22Rv1 (cell line): ENCODE measurements around the gene GMDS.

Source experiments
- H3K27ac ChIP-seq: fragments of 450-650 bp; 2 replicates; pipeline ENCODE4 v1.5.1; 2017
- ZFX ChIP-seq: fragments of 450-650 bp; IDR thresholded peaks from 2 replicates; pipeline ENCODE4 v1.6.1; 2017; ENCODE audit warnings: antibody characterized with exemption, borderline replicate concordance
- TF ChIP-seq, protein P1 (sequence below): fragments of 450-650 bp; IDR thresholded peaks from 2 replicates; pipeline ENCODE4 v1.5.1; 2017; ENCODE audit warnings: mild to moderate bottlenecking

The GMDS gene

GRCh38 chr6:2072453-2072852 is 173.0 kb downstream of the GMDS start:
- no peak for TF ChIP-seq ZFX
- TF ChIP-seq, protein P1, sequence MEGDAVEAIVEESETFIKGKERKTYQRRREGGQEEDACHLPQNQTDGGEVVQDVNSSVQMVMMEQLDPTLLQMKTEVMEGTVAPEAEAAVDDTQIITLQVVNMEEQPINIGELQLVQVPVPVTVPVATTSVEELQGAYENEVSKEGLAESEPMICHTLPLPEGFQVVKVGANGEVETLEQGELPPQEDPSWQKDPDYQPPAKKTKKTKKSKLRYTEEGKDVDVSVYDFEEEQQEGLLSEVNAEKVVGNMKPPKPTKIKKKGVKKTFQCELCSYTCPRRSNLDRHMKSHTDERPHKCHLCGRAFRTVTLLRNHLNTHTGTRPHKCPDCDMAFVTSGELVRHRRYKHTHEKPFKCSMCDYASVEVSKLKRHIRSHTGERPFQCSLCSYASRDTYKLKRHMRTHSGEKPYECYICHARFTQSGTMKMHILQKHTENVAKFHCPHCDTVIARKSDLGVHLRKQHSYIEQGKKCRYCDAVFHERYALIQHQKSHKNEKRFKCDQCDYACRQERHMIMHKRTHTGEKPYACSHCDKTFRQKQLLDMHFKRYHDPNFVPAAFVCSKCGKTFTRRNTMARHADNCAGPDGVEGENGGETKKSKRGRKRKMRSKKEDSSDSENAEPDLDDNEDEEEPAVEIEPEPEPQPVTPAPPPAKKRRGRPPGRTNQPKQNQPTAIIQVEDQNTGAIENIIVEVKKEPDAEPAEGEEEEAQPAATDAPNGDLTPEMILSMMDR = no peak
- no peak overlapping the region for H3K27ac ChIP-seq

DNA sequence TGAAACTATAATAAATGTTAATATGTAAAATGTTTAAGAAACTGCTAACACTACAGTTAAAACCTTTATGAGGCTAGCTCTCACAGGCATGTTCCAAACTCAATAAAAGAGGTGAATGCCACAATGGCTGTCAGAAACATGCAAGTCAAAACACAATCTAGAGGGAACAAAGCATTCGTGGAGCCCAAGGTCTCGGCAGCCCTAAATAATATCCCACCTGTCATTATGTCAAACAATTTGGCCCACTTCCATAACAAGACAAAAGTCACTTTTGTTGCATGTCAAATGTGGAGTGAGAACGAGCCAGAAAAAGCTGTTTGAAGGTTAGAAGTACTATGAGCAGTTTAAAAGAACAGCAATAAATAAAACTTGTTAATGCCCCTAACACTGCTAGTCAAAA is 181.9 kb downstream of the GMDS start:
- TF ChIP-seq ZFX = no peak
- TF ChIP-seq, protein P1 = no peak
- no peak overlapping the region for H3K27ac ChIP-seq

DNA sequence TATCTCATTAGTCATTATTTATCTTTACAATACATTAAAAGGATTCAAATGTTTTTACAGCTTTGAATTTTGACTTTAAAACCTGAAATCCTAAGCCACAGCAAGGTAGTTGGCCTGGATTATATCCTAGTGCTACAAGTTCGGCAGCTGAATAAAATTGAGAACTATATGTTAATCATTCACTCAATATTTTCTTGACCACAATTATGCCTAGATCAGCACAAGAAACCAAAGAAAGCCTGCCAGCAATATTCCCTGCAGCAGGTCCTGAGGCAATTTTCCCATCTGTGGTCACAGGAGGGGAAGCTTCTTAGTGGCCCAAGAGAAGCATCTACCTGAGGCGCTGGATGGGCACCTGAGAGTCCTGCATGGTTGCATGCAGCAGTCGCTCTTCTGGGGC is 183.5 kb downstream of the GMDS start:
- TF ChIP-seq, protein P1 = no peak
- no peak for TF ChIP-seq ZFX
- H3K27ac ChIP-seq = no peak overlapping the region

DNA sequence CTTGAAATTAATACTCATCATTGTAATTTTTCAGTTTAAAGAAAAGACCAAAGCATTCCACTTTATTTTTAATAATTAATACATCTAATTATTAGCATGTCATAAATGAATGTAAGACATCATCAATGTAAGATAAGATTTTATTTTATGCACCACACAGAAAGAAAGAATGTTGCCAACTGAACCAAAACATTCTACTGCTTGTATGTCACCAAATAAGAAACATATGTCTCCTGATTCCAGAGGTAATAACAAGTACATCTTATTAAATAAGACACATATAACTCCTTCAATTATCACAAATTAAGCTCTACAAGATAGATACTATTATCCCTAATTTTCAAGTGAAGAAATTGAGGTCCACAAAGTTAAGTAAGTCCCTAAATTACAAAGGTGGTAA is 189.5 kb downstream of the GMDS start:
- TF ChIP-seq, protein P1 = no peak
- TF ChIP-seq ZFX = no peak
- H3K27ac ChIP-seq = no peak overlapping the region

- no peak overlapping the region for H3K27ac ChIP-seq
- TF ChIP-seq, protein P1 = no peak
- TF ChIP-seq ZFX = no peak
Measured at GRCh38 chr6:2055143-2055542, 190.3 kb downstream of the GMDS start.

DNA sequence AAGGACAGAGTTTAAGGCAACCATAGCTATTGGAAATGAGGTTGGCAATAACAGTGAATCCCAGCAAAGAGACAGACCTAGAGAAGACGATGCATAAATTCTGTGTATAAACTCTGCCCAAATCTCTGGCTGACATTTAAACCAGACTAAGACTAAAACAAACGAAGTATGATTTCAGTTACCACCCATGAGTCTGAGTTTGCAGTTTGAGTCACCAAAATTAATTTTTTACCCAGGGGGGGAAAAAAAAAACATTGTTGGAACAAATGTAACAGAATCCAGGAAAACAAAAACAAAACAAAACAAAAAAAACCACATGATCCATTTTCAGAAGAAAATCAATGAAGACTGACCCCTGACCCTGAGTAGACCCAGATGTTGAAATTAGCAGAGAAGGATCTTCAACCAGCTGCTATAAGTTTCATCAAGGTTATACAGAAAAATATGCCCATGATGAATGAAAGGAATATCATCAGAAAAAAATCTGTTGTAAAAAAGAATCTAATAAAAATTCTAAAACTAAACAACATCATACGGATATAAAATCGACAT is 190.8 kb downstream of the GMDS start:
- TF ChIP-seq, protein P1 = no peak
- TF ChIP-seq ZFX = no peak
- no peak overlapping the region for H3K27ac ChIP-seq

DNA sequence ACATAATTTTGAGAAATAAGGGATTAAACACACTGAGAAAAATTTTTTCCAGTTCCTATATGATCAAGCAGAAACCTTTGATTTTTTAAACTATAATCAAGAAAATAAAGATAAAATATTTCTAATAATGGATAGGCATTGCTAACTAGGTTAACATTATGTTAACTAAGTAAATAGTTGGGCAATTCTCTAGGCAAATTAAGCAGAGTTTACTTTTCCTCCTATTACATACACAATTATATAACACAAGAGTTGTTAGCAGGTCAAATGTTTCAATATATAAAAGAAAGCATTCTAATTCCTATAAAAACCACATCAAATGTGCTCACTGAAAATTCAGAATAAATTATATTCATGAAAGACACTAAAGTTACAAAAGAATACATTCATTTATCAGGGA is 191.7 kb downstream of the GMDS start:
- no peak overlapping the region for H3K27ac ChIP-seq
- TF ChIP-seq, protein P1 = no peak
- no peak for TF ChIP-seq ZFX
